ACC112 (cell line): ENCODE measurements around the gene CFAP47.
"Not testable (repeated sequence)": the region's sequence is repeated elsewhere in the genome, so short reads cannot be mapped to it uniquely, and the experiment has no call there.

Source experiments
- H2AFZ ChIP-seq: fragments of 200-600 bp; sonication (generic); one replicate; pipeline ENCODE4 v1.6.0; 2017; ENCODE audit warnings: antibody characterized with exemption, low read length; ENCODE audit not compliant: unreplicated experiment
- H3K27ac ChIP-seq: fragments of 200-600 bp; sonication (generic); 2 replicates; pipeline ENCODE4 v1.5.1; 2014; ENCODE audit warnings: low read depth, mild to moderate bottlenecking, antibody characterized with exemption, low read length, moderate library complexity
- H3K27me3 ChIP-seq: fragments of 200-600 bp; sonication (generic); 2 replicates; pipeline ENCODE4 v1.6.1; 2014; ENCODE audit warnings: mild to moderate bottlenecking, antibody characterized with exemption, low read length, moderate library complexity, mixed read lengths; ENCODE audit not compliant: insufficient read depth
- H3K36me3 ChIP-seq: fragments of 200-600 bp; sonication (generic); 2 replicates; pipeline ENCODE4 v1.6.1; 2016; ENCODE audit warnings: mild to moderate bottlenecking, antibody characterized with exemption, low read length, moderate library complexity, mixed read lengths; ENCODE audit not compliant: insufficient read depth
- H3K4me1 ChIP-seq: fragments of 200-600 bp; sonication (generic); one replicate; pipeline ENCODE4 v1.6.1; 2016; ENCODE audit warnings: low read length, mixed read lengths; ENCODE audit not compliant: insufficient read depth, unreplicated experiment, control insufficient read depth
- H3K4me3 ChIP-seq: fragments of 200-600 bp; sonication (generic); 2 replicates; pipeline ENCODE4 v1.5.1; 2014; ENCODE audit warnings: mild to moderate bottlenecking, low read depth, low read length
- H3K79me2 ChIP-seq: fragments of 200-600 bp; sonication (generic); one replicate; pipeline ENCODE4 v1.6.0; 2016; ENCODE audit warnings: low read length; ENCODE audit not compliant: control insufficient read depth, unreplicated experiment, insufficient read depth

The CFAP47 gene

GRCh38 chrX:36234840-36235528 is 315.4 kb downstream of the CFAP47 start:
- H3K4me1 ChIP-seq, H3K4me3 ChIP-seq, H3K79me2 ChIP-seq, H2AFZ ChIP-seq, H3K27ac ChIP-seq, H3K27me3 ChIP-seq, H3K36me3 ChIP-seq: not testable (repeated sequence)

DNA sequence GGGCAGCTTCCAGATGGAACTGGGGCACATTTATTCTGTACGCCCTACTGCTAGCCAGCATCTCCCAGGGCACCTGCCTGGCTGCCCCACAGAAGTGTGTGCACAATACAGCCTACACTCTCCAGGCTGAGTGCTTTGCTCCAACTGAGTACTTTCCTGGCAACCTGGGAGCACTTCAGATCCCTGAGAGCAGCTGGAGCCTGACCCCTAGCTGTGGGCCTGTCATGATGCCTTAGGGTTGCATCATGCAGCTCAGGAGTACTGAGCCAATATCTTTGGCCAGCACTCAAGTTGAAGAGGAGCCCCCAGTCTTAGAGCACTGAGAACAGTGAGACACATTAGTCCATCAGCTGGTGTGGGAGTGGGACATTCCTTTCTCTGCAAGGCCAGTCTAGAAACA is 321.9 kb downstream of the CFAP47 start:
- H2AFZ ChIP-seq = no peak overlapping the region
- no peak overlapping the region for H3K27ac ChIP-seq
- H3K79me2 ChIP-seq = no peaks in the 10 kb centered on the region
- no peaks in the 10 kb centered on the region for H3K36me3 ChIP-seq
- no peaks in the 10 kb centered on the region for H3K4me1 ChIP-seq
- no peak overlapping the region for H3K4me3 ChIP-seq
- no peaks in the 10 kb centered on the region for H3K27me3 ChIP-seq

DNA sequence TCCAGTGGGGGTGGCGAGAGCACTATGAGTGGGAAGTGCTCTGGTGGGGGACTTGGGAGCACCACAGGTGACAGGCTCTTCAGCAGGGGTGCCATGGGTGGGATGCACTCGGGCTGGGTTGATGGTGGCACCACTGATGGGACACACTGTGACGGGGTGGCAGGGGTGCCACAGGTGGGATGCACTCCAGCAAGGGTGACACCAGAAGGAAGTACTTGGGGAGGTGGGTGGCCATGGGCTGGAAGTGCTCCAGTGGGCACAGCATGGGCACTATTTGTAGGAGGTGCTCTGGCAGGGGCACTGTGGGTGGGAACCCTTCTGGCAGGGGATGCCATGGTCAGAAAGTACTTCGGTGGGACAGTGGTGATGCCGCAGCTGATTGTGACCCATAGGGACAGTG is 346.6 kb downstream of the CFAP47 start:
- Histone ChIP-seq H3K36me3 (no peaks in the 10 kb centered on the region), H3K4me3 (no peak overlapping the region)

DNA sequence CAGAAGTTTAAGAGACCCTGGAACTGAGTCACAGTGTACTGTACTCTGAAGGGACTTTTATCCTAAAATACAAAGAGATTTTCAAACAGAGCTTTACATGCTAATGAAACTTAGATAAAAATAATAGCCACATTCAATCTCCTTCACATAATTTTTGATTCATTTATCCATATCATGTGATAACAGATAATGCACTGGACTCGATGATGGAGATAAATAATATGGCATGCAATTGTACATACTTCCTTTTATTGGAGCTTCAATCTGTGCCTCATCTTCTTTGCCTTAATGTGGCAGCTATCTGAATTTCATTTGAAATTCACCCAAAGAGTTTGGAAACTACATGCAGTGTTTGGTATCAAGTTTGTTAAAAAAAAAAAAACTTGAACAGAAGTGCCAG is 390.6 kb downstream of the CFAP47 start:
- no peaks in the 10 kb centered on the region for H3K79me2 ChIP-seq
- H3K27me3 ChIP-seq = no peaks in the 10 kb centered on the region
- H3K27ac ChIP-seq = no peak overlapping the region
- no peaks in the 10 kb centered on the region for H3K36me3 ChIP-seq
- no peak overlapping the region for H3K4me3 ChIP-seq
- H2AFZ ChIP-seq = no peak overlapping the region
- no peaks in the 10 kb centered on the region for H3K4me1 ChIP-seq

More for the DNA sequence above, 346.6 kb downstream of the CFAP47 start:
- no peaks in the 10 kb centered on the region for H3K27me3 ChIP-seq
- no peaks in the 10 kb centered on the region for H3K4me1 ChIP-seq
- H3K79me2 ChIP-seq = no peaks in the 10 kb centered on the region
- no peak overlapping the region for H2AFZ ChIP-seq
- no peak overlapping the region for H3K27ac ChIP-seq

DNA sequence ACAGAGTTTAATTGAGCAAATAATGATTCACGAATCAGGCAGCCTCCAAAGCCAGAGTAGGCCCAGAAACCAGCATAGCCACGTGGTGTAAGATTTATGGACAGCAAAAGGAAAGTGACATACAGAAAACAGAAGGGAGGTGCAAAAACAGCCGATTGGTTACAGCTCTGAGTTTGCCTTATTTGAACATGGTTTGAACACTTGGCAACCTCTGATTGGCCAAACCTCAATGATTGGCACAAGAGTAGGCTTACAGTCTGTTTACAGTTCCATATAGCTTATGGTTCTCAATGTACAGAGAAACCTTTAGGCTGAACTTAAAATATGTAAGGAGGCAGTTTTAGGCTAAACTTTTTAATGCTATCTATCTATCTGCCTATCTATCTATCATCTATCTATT is 394.8 kb downstream of the CFAP47 start:
- H3K79me2 ChIP-seq = no peaks in the 10 kb centered on the region

DNA sequence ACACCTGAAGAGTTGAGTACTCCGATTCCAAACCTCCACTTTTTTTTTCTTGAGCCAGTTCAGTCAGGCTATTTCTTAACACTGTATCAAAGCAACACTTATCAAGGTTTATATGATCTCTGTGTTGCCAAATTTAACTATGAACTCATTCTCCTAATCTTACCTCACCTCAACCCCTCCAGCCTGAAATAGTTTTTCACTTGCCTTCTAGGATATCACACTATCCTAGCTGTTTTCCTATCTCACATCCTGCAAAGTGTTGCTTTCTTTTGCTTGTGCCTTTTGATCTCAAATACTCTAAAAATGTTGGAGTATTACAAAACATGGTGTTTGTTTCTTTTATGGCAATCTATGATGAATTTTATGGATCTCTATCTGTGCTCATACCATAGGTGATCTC is 415.0 kb downstream of the CFAP47 start:
- H2AFZ ChIP-seq = no peak overlapping the region
- no peaks in the 10 kb centered on the region for H3K79me2 ChIP-seq
- H3K27ac ChIP-seq = no peak overlapping the region
- H3K4me3 ChIP-seq = no peak overlapping the region
- no peaks in the 10 kb centered on the region for H3K36me3 ChIP-seq
- H3K27me3 ChIP-seq = no peaks in the 10 kb centered on the region
- H3K4me1 ChIP-seq = no peaks in the 10 kb centered on the region

More for the DNA sequence above, 394.8 kb downstream of the CFAP47 start:
- H3K4me1 ChIP-seq = no peaks in the 10 kb centered on the region
- no peaks in the 10 kb centered on the region for H3K27me3 ChIP-seq
- no peak overlapping the region for H3K27ac ChIP-seq
- H3K4me3 ChIP-seq = no peak overlapping the region
- no peak overlapping the region for H2AFZ ChIP-seq
- no peaks in the 10 kb centered on the region for H3K36me3 ChIP-seq

DNA sequence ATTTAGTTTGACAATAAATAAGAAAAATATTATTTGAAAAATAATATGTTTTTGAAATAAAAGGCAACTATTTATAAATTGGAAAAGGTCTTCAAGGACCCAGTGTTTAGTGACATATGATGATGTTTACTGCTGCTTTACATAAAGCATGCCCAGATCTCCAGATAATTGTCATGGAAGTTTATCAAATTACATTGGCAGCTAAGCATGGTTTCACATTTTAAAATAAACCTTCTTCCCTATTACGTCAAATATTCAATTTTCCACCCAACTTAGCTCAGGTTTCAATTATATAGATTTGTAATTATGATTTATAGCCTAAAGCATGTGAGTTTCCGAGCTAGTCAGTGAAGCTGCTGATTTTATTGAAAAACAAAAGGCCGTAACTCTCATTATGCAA is 417.2 kb downstream of the CFAP47 start:
- H3K4me1 ChIP-seq = no peaks in the 10 kb centered on the region
- no peaks in the 10 kb centered on the region for H3K27me3 ChIP-seq
- no peaks in the 10 kb centered on the region for H3K36me3 ChIP-seq
- no peaks in the 10 kb centered on the region for H3K79me2 ChIP-seq
- H3K27ac ChIP-seq = no peak overlapping the region
- no peak overlapping the region for H3K4me3 ChIP-seq
- no peak overlapping the region for H2AFZ ChIP-seq

- no peaks in the 10 kb centered on the region for H3K27me3 ChIP-seq
- H3K4me3 ChIP-seq = no peak overlapping the region
- H3K4me1 ChIP-seq = no peaks in the 10 kb centered on the region
- no peaks in the 10 kb centered on the region for H3K79me2 ChIP-seq
- no peak overlapping the region for H3K27ac ChIP-seq
- no peak overlapping the region for H2AFZ ChIP-seq
- H3K36me3 ChIP-seq = no peaks in the 10 kb centered on the region
These were observed 424.8 kb downstream of the CFAP47 start for GRCh38 chrX:36344301-36344700.

GRCh38 chrX:36348509-36348908 is 429.0 kb downstream of the CFAP47 start:
- H3K36me3 ChIP-seq = no peaks in the 10 kb centered on the region
- no peak overlapping the region for H2AFZ ChIP-seq
- H3K4me1 ChIP-seq = no peaks in the 10 kb centered on the region
- H3K27me3 ChIP-seq = no peaks in the 10 kb centered on the region
- H3K79me2 ChIP-seq = no peaks in the 10 kb centered on the region
- H3K4me3 ChIP-seq = no peak overlapping the region
- H3K27ac ChIP-seq = no peak overlapping the region

- Histone ChIP-seq H3K79me2 (no peaks in the 10 kb centered on the region), H3K36me3 (no peaks in the 10 kb centered on the region), H3K27ac (no peak overlapping the region), H3K27me3 (no peaks in the 10 kb centered on the region), H3K4me3 (no peak overlapping the region), H3K4me1 (no peaks in the 10 kb centered on the region), H2AFZ (no peak overlapping the region)
These were observed 438.3 kb downstream of the CFAP47 start for GRCh38 chrX:36357855-36358254.

DNA sequence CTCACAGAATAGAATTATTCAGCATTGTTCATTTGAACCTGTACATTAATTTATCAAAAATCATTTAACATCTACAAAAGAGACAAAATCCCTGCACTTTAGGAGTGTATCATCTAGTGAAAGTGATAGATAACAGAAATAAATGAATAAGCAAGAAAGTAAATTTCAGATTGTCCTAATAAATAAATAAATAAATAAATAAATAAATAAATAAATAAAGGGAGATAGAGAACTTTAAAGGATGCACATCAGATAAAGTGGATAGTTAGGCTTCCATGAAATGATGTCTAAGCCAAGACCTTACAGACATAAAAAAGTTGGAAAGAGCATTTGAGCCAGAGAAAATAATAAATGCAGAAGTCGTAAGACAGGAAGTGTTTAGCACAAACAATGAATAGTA is 444.7 kb downstream of the CFAP47 start:
- no peak overlapping the region for H2AFZ ChIP-seq
- H3K36me3 ChIP-seq = no peaks in the 10 kb centered on the region
- H3K27me3 ChIP-seq = no peaks in the 10 kb centered on the region
- H3K79me2 ChIP-seq = no peaks in the 10 kb centered on the region
- no peak overlapping the region for H3K27ac ChIP-seq
- no peak overlapping the region for H3K4me3 ChIP-seq
- H3K4me1 ChIP-seq = no peaks in the 10 kb centered on the region
